Hepatic stellate cell (primary cell): ENCODE measurements around the gene DUSP22.

Experiments
- DNase-seq: peaks from one replicate; pipeline ENCODE4 v3.0.0; 2011; ENCODE audit warnings: low spot score

Gene DUSP22

GRCh38 chr6:297571-298232 is 5.4 kb downstream of the DUSP22 start:
- DNase-seq: no peak

- no peak for DNase-seq
Observed at GRCh38 chr6:298233-299103, 6.2 kb downstream of the DUSP22 start.

- DNase-seq: no peak
Observed at GRCh38 chr6:299104-299980, 7.1 kb downstream of the DUSP22 start.

- DNase-seq: no peak
Observed at GRCh38 chr6:300026-300425, 7.7 kb downstream of the DUSP22 start.

GRCh38 chr6:300494-301198 is 8.4 kb downstream of the DUSP22 start:
- no peak for DNase-seq

GRCh38 chr6:301526-301925 is 9.2 kb downstream of the DUSP22 start:
- DNase-seq: no peak

GRCh38 chr6:301929-302705 is 9.8 kb downstream of the DUSP22 start:
- no peak for DNase-seq

- no peak for DNase-seq
Observed at GRCh38 chr6:302760-303159, 10.5 kb downstream of the DUSP22 start.

GRCh38 chr6:303263-303662 is 11.0 kb downstream of the DUSP22 start:
- DNase-seq: no peak

GRCh38 chr6:303948-304558 is 11.8 kb downstream of the DUSP22 start:
- no peak for DNase-seq

GRCh38 chr6:304833-305370 is 12.6 kb downstream of the DUSP22 start:
- no peak for DNase-seq

GRCh38 chr6:305371-306206 is 13.3 kb downstream of the DUSP22 start:
- DNase-seq: no peak

- no peak for DNase-seq
Observed at GRCh38 chr6:306641-307061, 14.4 kb downstream of the DUSP22 start.

- no peak for DNase-seq
Observed at GRCh38 chr6:307065-307814, 15.0 kb downstream of the DUSP22 start.

- DNase-seq: no peak
Observed at GRCh38 chr6:307874-308273, 15.6 kb downstream of the DUSP22 start.

- DNase-seq: no peak
Observed at GRCh38 chr6:308307-308706, 16.0 kb downstream of the DUSP22 start.

- DNase-seq: no peak
Observed at GRCh38 chr6:308768-309167, 16.5 kb downstream of the DUSP22 start.

GRCh38 chr6:309947-310346 is 17.7 kb downstream of the DUSP22 start:
- no peak for DNase-seq

GRCh38 chr6:310671-311070 is 18.4 kb downstream of the DUSP22 start:
- no peak for DNase-seq
